ENCODE measurements around the gene SPPL2B. TPM values are rescaled to one million over a fixed set of nuclear protein-coding genes. Genes with fewer than 3 reads are reported as not detected.

The SPPL2B gene
- total RNA-seq, 1 donor from 2014 or later, result 119 TPM

DNA sequence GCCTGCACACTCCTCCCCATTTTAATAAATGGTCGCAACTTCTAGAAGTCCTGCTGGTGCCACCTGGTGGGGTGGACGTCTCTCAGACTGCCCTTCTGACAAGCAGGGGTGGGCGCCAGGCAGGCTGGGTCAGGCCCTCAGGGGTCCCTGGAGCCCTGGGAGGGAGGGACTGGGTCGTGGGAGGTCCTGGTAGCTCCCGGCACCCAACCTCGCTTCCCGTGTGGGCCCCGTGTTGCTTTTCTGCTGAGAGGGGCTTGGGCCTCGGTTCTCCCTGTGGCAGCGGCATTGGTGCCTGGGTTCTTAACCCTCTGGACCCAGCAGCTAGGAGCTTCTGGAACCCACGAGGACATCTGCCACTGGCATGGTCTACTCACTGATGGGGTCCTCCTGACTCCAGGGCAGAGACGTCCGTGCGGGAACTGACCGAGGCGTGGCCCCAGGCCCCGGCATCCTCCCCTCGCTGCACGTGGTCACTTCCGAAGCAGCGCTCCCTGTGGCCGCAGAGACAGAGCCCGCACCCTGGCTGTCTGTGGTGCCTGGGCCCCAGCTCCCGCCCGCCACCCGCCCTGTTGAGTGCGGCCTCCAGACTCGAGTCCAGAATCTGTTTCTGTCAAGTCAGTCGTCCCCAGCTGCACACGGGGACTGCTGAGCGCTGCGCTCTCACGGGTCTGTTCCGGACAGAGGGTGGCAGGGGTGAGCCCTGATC is 25.6 kb downstream of the SPPL2B start:
- TF ChIP-seq, protein P1, sequence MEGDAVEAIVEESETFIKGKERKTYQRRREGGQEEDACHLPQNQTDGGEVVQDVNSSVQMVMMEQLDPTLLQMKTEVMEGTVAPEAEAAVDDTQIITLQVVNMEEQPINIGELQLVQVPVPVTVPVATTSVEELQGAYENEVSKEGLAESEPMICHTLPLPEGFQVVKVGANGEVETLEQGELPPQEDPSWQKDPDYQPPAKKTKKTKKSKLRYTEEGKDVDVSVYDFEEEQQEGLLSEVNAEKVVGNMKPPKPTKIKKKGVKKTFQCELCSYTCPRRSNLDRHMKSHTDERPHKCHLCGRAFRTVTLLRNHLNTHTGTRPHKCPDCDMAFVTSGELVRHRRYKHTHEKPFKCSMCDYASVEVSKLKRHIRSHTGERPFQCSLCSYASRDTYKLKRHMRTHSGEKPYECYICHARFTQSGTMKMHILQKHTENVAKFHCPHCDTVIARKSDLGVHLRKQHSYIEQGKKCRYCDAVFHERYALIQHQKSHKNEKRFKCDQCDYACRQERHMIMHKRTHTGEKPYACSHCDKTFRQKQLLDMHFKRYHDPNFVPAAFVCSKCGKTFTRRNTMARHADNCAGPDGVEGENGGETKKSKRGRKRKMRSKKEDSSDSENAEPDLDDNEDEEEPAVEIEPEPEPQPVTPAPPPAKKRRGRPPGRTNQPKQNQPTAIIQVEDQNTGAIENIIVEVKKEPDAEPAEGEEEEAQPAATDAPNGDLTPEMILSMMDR (conservative IDR thresholded peaks at IDR 0.05), result no peak
- Mint-ChIP-seq H3K27ac (ENCODE audit: unreplicated experiment) (no peak overlapping the region), H3K27me3 (ENCODE audit: low read depth) (peaks cover 12% of the 10 kb centered on the region), H3K4me3 (peak overlapping the region; percentile 12), H3K36me3 (ENCODE audit: low read depth) (no peaks in the 10 kb centered on the region), H3K4me1 (peaks cover 4% of the 10 kb centered on the region), H3K9me3 (no peaks in the 10 kb centered on the region)
- no peak for DNase-seq (ENCODE audit: low read depth, low spot score)

DNA sequence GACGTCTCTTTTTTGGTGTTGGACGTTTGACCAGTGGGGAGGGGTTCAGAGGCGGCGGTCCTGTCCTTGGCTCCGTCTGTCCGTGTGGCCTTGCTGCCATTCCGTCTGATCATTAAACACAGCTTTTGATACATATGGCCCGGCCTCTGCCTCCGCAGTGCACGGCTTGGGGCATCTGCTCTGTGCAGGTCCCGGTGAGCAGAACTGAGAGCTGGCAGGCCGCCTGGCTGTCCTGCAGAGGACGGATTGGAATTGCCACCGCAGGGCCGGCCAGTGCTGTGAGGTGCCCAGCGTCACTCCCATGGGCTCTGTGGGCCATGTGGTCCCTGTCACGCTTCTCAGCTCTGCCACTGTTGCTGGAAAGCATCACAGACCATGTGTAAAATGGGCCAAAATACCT is 26.2 kb downstream of the SPPL2B start:
- peaks cover 18% of the 10 kb centered on the region for H3K27me3 Mint-ChIP-seq (ENCODE audit: low read depth)
- peak overlapping the region; percentile 12 for H3K4me3 Mint-ChIP-seq
- TF ChIP-seq, protein P1 (conservative IDR thresholded peaks at IDR 0.05), result no peak
- no peak for DNase-seq (ENCODE audit: low read depth, low spot score)
- H3K9me3 Mint-ChIP-seq, result no peaks in the 10 kb centered on the region
- H3K4me1 Mint-ChIP-seq, result peaks cover 4% of the 10 kb centered on the region
- H3K36me3 Mint-ChIP-seq (ENCODE audit: low read depth), result no peaks in the 10 kb centered on the region
- no peak overlapping the region for H3K27ac Mint-ChIP-seq (ENCODE audit: unreplicated experiment)

DNA sequence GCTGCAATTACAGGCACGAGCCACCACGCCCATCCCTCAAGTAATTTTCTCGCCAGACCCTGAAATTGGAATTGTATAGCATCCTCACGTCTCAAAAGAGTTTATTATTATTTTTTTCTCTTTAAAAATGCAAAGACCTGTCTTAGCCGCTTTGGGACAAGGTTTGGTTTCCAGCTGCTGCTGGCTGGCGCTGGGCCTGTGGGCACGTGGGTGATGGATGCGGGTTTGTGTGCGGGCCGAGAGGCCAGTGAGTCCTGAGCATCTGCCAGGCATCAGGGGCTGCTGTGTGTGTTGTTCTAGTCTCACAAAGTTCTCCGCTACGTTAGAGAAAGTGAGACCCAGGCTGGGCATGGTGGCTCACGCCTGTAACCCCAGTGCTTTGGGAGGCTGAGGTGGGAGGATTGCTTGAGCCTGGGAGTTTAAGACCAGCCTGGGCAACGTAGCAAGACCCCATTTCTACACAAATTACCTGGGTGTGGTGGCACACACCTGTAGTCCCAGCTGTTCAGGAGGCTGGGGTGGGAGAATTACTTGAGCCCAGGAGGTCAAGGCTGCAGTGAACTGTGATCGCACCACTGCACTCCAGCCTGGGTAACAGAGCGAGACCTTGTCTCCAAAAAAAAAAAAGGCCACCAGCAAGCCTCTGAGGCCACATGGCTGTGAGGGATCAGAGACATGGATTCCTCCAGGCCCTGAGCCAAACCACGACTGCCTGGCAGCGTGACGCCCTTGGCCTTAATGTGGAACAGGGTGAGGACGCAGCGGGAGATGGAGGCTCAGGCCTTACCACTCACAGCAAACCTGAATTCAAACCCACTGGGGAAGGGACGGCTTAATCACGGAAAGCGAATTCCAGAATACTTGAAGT is 26.9 kb downstream of the SPPL2B start:
- H3K4me1 Mint-ChIP-seq, result peaks cover 6% of the 10 kb centered on the region
- H3K36me3 Mint-ChIP-seq (ENCODE audit: low read depth), result no peaks in the 10 kb centered on the region
- no peaks in the 10 kb centered on the region for H3K9me3 Mint-ChIP-seq
- H3K4me3 Mint-ChIP-seq, result no peak overlapping the region
- TF ChIP-seq, protein P1 (conservative IDR thresholded peaks at IDR 0.05), result no peak
- DNase-seq (ENCODE audit: low read depth, low spot score), result no peak
- H3K27ac Mint-ChIP-seq (ENCODE audit: unreplicated experiment), result peak overlapping the region; percentile 43
- H3K27me3 Mint-ChIP-seq (ENCODE audit: low read depth), result peaks cover 22% of the 10 kb centered on the region

DNA sequence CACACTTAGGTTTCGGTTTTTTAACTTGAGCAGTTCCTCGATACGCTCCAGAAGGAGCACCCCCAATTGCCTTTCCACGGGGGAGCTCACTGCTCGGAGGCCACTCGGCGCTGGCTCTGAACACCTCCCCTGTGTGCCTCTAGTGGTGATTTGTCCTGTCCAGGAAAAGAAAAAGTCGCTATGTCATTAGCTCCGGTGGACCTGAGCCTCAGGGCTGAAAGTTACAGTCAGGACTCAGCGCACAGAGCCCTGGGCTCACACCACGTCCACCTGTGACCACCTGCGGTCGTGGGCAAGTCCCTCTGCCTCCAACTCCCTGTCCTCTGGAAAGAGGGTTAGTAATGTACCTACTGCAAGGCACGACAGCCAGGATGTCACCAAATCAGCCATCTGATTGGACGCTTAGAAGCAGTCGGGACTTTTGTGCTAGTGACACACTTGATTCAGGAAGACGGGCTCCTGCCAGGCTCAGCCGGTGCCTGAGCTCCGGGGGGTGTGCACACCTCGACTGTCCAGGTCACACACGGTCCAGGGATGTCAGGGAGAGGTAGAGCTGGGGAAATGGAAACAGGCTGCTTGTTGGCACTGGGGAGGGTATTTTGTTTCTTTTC is 27.7 kb downstream of the SPPL2B start:
- Mint-ChIP-seq H3K4me3 (no peak overlapping the region), H3K9me3 (peaks cover 2% of the 10 kb centered on the region), H3K27me3 (ENCODE audit: low read depth) (peaks cover 27% of the 10 kb centered on the region), H3K27ac (ENCODE audit: unreplicated experiment) (no peak overlapping the region), H3K4me1 (peaks cover 9% of the 10 kb centered on the region), H3K36me3 (ENCODE audit: low read depth) (no peaks in the 10 kb centered on the region)
- TF ChIP-seq, protein P1 (conservative IDR thresholded peaks at IDR 0.05), result no peak
- DNase-seq (ENCODE audit: low read depth, low spot score), result no peak

DNA sequence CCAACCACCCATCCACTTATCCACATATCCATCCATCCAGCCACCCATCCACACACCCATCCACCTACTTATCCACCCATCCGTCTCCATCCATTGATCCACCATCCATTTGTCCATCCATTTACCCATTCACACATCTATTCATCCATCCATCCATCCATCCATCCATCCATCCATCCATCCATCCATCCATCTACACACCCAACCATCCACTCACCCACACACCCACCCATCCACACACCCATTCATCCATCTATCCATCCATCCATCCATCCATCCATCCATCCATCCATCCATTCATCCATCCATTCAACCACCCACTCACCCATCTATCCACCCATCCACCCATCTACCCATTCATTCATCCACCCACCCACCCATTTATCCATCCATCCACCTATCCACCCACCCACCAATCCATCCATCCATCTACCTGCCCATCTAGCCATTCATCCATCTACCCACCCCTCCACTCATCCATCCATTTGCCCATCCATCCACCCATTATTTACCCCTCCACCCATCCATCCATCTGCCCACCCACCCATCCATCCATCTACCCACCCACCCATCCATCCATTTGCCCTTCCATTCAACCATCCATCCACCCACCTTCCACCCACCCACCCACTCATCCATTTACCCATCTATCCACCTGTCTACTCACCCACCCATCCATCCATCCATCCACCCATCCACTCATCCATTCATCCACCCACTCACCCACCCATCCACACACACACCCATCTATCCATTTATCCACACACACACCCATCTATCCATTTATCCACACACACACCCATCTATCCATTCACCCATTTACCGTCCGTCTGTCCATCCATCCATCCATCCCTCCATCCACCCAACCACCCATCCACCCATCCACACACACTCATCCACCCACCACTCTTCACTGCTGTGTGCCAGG is 29.1 kb downstream of the SPPL2B start:
- TF ChIP-seq, protein P1 (conservative IDR thresholded peaks at IDR 0.05), result no peak
- Mint-ChIP-seq H3K27ac (ENCODE audit: unreplicated experiment) (no peak overlapping the region), H3K27me3 (ENCODE audit: low read depth) (peaks cover 27% of the 10 kb centered on the region), H3K4me3 (no peak overlapping the region), H3K9me3 (peaks cover 2% of the 10 kb centered on the region), H3K36me3 (ENCODE audit: low read depth) (no peaks in the 10 kb centered on the region), H3K4me1 (peaks cover 9% of the 10 kb centered on the region)
- no peak for DNase-seq (ENCODE audit: low read depth, low spot score)

Measured in neural crest cell (in vitro differentiated cells).